HepG2 (cell line): Measurements from ENCODE around the gene TP73. TPM values are rescaled to one million over a fixed set of nuclear protein-coding genes. Genes with fewer than 3 reads are reported as not detected.

ENCODE experiments used
- ATAC-seq: fragments of 200-7000 bp; cut with Tn5 transposase; 3 replicates; pipeline ENCODE4 v1.9.1; 2020; ENCODE audit warnings: mild to moderate bottlenecking, moderate library complexity
- BruUV-seq: library from RNA; stranded (reverse); fragments of 400-500 nt; replicated peaks from 2 replicates; lab custom pipeline; 2021; lab: Mats Ljungman, UMichigan
- CTCF ChIA-PET: fragments of 300-600 bp; formaldehyde crosslinking; extraction: SDS; loops from one replicate; lab custom pipeline; 2021; ENCODE audit warnings: low total read pairs, inconsistent platforms, low intra/inter-chr PET ratio; lab: Yijun Ruan, JAX
- POLR2A ChIA-PET: fragments of 350-600 bp; sonication (Branson Sonifier 250); formaldehyde crosslinking; loops from one replicate; lab custom pipeline; 2020; ENCODE audit warnings: antibody characterized with exemption, inconsistent platforms; lab: Yijun Ruan, JAX
- DNase-seq: peaks from one replicate; pipeline ENCODE4 v3.0.0-alpha.2; 2015; ENCODE audit warnings: low spot score
- FAIRE-seq: peaks from 3 replicates; lab custom pipeline; 2011; peaks lifted over from hg19 to GRCh38; lab: Jason Lieb, UNC
- H2AFZ ChIP-seq: one replicate; pipeline ENCODE4 v1.6.1; 2011; ENCODE audit warnings: low read length, inconsistent platforms
- H3K27ac ChIP-seq: fragments of 300-600 bp; 3 replicates; pipeline ENCODE4 v1.8.0; 2011; ENCODE audit warnings: mixed run types, mild to moderate bottlenecking, mixed read lengths, low read length, inconsistent platforms; ENCODE audit not compliant: insufficient read depth; ENCODE audit errors: extremely low read length
- H3K27me3 ChIP-seq, 2 experiments: fragments of 200-600 bp in 1 of 2; 2 replicates in 1 of 2; 3 replicates in 1 of 2; pipeline versions ENCODE4 v1.6.0 to v1.8.0; 2011; ENCODE audit warnings: low read length in 2 of 2, mild to moderate bottlenecking in 2 of 2, moderate library complexity in 2 of 2, inconsistent platforms in 1 of 2; ENCODE audit not compliant: insufficient read depth in 2 of 2, control insufficient read depth in 1 of 2
- H3K36me3 ChIP-seq, 2 experiments: fragments of 200-600 bp in 1 of 2; replicated peaks in 1 of 2; 2 replicates in 1 of 2; 3 replicates in 1 of 2; pipeline versions ENCODE4 v1.5.1 to v1.8.0; 2011; ENCODE audit warnings: low read length in 2 of 2, inconsistent platforms in 1 of 2; ENCODE audit not compliant: insufficient read depth in 2 of 2, control insufficient read depth in 1 of 2
- H3K4me1 ChIP-seq: 2 replicates; pipeline ENCODE4 v1.5.1; 2012; ENCODE audit warnings: low read length, inconsistent platforms; ENCODE audit not compliant: insufficient read depth
- H3K4me2 ChIP-seq: 2 replicates; pipeline ENCODE4 v1.6.0; 2011; ENCODE audit warnings: low read depth, low read length, inconsistent platforms
- H3K4me3 ChIP-seq, 3 experiments: fragments of 200-600 bp in 1 of 3; sonication (generic), shearing (Covaris generic) in 1 of 3; replicated peaks in 1 of 3; 2 replicates each; pipeline ENCODE4 v1.5.1; 2011 to 2016; ENCODE audit warnings: low read length in 3 of 3, inconsistent platforms in 2 of 3, low read depth in 2 of 3, mild to moderate bottlenecking in 2 of 3, control low read depth in 1 of 3, mixed read lengths in 1 of 3; ENCODE audit not compliant: insufficient read depth in 1 of 3
- H3K79me2 ChIP-seq: one replicate; pipeline ENCODE4 v1.6.1; 2011; ENCODE audit warnings: low read length, inconsistent platforms; ENCODE audit not compliant: insufficient read depth
- H3K9ac ChIP-seq: 2 replicates; pipeline ENCODE4 v1.6.0; 2011; ENCODE audit warnings: mild to moderate bottlenecking, low read depth, low read length, inconsistent platforms; ENCODE audit not compliant: insufficient read depth
- H3K9me3 ChIP-seq: 2 replicates; pipeline ENCODE4 v1.5.1; 2012; ENCODE audit warnings: mild to moderate bottlenecking, low read length
- H4K20me1 ChIP-seq: 2 replicates; pipeline ENCODE4 v1.6.0; 2011; ENCODE audit warnings: inconsistent platforms, mild to moderate bottlenecking, low read length, moderate library complexity; ENCODE audit not compliant: insufficient read depth
- CENPT ChIP-seq: sonication (generic); formaldehyde crosslinking; IDR thresholded peaks from 2 replicates; pipeline ENCODE4 v1.8.0; 2022; ENCODE audit warnings: low read depth, mild to moderate bottlenecking, moderate library complexity, missing genetic modification reagents
- HDAC1 ChIP-seq: sonication (generic); formaldehyde crosslinking; IDR thresholded peaks from 2 replicates; pipeline ENCODE4 v1.5.1; 2020; ENCODE audit warnings: mild to moderate bottlenecking, missing genetic modification reagents
- NCOA5 ChIP-seq: sonication (generic); formaldehyde crosslinking; IDR thresholded peaks from 2 replicates; pipeline ENCODE4 v1.4.0; 2020; ENCODE audit warnings: missing genetic modification reagents
- NR2F6 ChIP-seq, 2 experiments: IDR thresholded peaks; 2 replicates each; pipeline ENCODE4 v1.6.1; 2016; ENCODE audit warnings: antibody characterized with exemption in 1 of 2, mild to moderate bottlenecking in 1 of 2
- RORA ChIP-seq: sonication (generic); formaldehyde crosslinking; IDR thresholded peaks from 2 replicates; pipeline ENCODE4 v1.5.0; 2020; ENCODE audit warnings: mild to moderate bottlenecking, missing genetic modification reagents, moderate library complexity
- SMAD1 ChIP-seq: sonication (generic); formaldehyde crosslinking; IDR thresholded peaks from 2 replicates; pipeline ENCODE4 v1.4.0; 2020; ENCODE audit warnings: missing genetic modification reagents, low read depth, mild to moderate bottlenecking, borderline replicate concordance
- ZNF598 ChIP-seq: sonication (generic); formaldehyde crosslinking; IDR thresholded peaks from 2 replicates; pipeline ENCODE4 v1.5.1; 2020; ENCODE audit warnings: mild to moderate bottlenecking, missing genetic modification reagents, borderline replicate concordance
- WGBS: methylation state at CpG from one replicate; pipeline ENCODE4 v1.1.6; 2017; ENCODE audit warnings: low lambda C conversion rate; 5-methylcytosine and 5-hydroxymethylcytosine counted together
- in situ Hi-C: cut with HindIII; loops from 2 replicates; pipeline ENCODE4 v1.10.0; 2017; ENCODE audit warnings: low pct_unique_long_range_greater_than_20kb; ENCODE audit not compliant: extremely low pct_ligation_motif_present
- intact Hi-C: fragments of 100-400 bp; cut with micrococcal nuclease; formaldehyde crosslinking; loops from one replicate; pipeline ENCODE4 v1.10.0; 2022; ENCODE audit not compliant: unreplicated experiment
- polyA plus RNA-seq, 8 experiments: library from polyadenylated mRNA; depleted of rRNA in 3 of 8; stranded (reverse) in 7 of 8; unstranded in 1 of 8; fragments of >200 nt; fragmentation: Illumina TruSeq in 4 of 8; extraction: Trizol in 4 of 8; gene quantifications; 2 replicates each; pipeline versions ENCODE4 v1.2.1 to v1.2.3, GENCODE V29; 2011 to 2016; ENCODE audit warnings: low read depth in 4 of 8, missing spikeins in 1 of 8, mixed read lengths in 1 of 8; ENCODE audit not compliant: insufficient read depth in 1 of 8
- total RNA-seq, 5 experiments: library from RNA; depleted of rRNA; stranded (reverse); fragments of >200 nt; fragmentation: Illumina TruSeq; extraction: Trizol; gene quantifications; 2 replicates each; pipeline ENCODE4 v1.2.3, GENCODE V29; 2016; ENCODE audit warnings: low read depth in 1 of 5
- TF ChIP-seq, protein P1 (sequence below): sonication (generic); formaldehyde crosslinking; IDR thresholded peaks from 2 replicates; pipeline ENCODE4 v1.5.0; 2020; ENCODE audit warnings: missing genetic modification reagents
- TF ChIP-seq, protein P2 (sequence below): sonication (generic); formaldehyde crosslinking; IDR thresholded peaks from 2 replicates; pipeline ENCODE4 v1.4.0; 2020; ENCODE audit warnings: mild to moderate bottlenecking, low read depth, missing genetic modification reagents
- TF ChIP-seq, protein P3 (sequence below): sonication (generic); formaldehyde crosslinking; IDR thresholded peaks from 2 replicates; pipeline ENCODE4 v1.5.0; 2020; ENCODE audit warnings: missing genetic modification reagents, mild to moderate bottlenecking, borderline replicate concordance
- TF ChIP-seq, protein P4 (sequence below): sonication (generic); formaldehyde crosslinking; IDR thresholded peaks from 2 replicates; pipeline ENCODE4 v1.4.0; 2020; ENCODE audit warnings: missing genetic modification reagents
- TF ChIP-seq, protein P5 (sequence below): sonication (generic); formaldehyde crosslinking; IDR thresholded peaks from 2 replicates; pipeline ENCODE4 v1.4.0; 2020; ENCODE audit warnings: mild to moderate bottlenecking, low read depth, missing genetic modification reagents
- TF ChIP-seq, protein P6 (sequence below): sonication (generic); formaldehyde crosslinking; IDR thresholded peaks from 2 replicates; pipeline ENCODE4 v1.4.0; 2020; ENCODE audit warnings: missing genetic modification reagents, borderline replicate concordance

TP73 gene
- total and polyA plus RNA-seq, 2 of the 13 experiments (the other 11 are each of a cell fraction or from before 2014, with no cell fraction given): 0.49 to 1.1 TPM

DNA sequence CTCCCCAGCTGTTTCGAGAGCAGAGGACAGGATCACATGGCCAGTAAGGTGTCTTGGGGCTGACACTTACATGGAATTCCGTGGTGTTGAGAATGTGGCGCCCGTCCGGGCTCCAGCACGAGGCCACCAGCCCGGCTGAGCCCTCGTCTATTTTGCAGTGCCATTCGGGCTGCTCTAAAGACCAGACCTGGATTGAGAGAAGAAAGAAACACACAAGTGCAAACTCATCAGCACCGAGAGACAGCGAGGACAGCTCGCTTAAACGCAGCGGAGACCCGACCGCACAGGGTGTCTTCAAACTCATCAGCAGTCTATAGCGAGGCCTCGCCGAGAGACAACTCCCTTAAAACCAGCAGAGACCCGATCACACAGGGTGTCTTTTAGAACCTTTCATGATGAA is 5.7 kb upstream of the TP73 start:
- H3K27ac ChIP-seq: no peak overlapping the region
- H3K27me3 ChIP-seq: peaks cover 0 to 5% of the 10 kb centered on the region in 2 experiments; a peak in 1 of 5 replicates
- CTCF ChIA-PET: no interaction called here
- no TSS peak for BruUV-seq
- DNase-seq (no peak), ATAC-seq (no peak), FAIRE-seq (no peak)
- no peak overlapping the region for H3K9ac ChIP-seq
- H4K20me1 ChIP-seq: no peaks in the 10 kb centered on the region
- peaks cover 8 to 12% of the 10 kb centered on the region in 2 experiments; a peak in 3 of 5 replicates for H3K36me3 ChIP-seq
- intact Hi-C loops: no loop called here
- POLR2A ChIA-PET: no interaction called here
- H2AFZ ChIP-seq: no peak overlapping the region
- H3K9me3 ChIP-seq: no peaks in the 10 kb centered on the region
- in situ Hi-C loops: no loop called here
- peaks cover 7% of the 10 kb centered on the region for H3K79me2 ChIP-seq
- H3K4me1 ChIP-seq: peaks cover 14% of the 10 kb centered on the region
- H3K4me3 ChIP-seq: no peak overlapping the region
- 97% methylated on average over 20 of the region's 20 CpGs for WGBS
- H3K4me2 ChIP-seq: no peak overlapping the region
- TF ChIP-seq ZNF598 (CRISPR knock-in tag) (no peak), NR2F6 (IDR thresholded peaks at IDR 0.05) (no peak), NR2F6 (CRISPR knock-in tag; IDR thresholded peaks at IDR 0.05) (no peak), CENPT (CRISPR knock-in tag) (no peak), RORA (CRISPR knock-in tag) (no peak), HDAC1 (CRISPR knock-in tag) (no peak), NCOA5 (CRISPR knock-in tag) (no peak), SMAD1 (CRISPR knock-in tag) (no peak)
- TF ChIP-seq, protein P1, sequence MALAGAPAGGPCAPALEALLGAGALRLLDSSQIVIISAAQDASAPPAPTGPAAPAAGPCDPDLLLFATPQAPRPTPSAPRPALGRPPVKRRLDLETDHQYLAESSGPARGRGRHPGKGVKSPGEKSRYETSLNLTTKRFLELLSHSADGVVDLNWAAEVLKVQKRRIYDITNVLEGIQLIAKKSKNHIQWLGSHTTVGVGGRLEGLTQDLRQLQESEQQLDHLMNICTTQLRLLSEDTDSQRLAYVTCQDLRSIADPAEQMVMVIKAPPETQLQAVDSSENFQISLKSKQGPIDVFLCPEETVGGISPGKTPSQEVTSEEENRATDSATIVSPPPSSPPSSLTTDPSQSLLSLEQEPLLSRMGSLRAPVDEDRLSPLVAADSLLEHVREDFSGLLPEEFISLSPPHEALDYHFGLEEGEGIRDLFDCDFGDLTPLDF (CRISPR knock-in tag): no peak
- TF ChIP-seq, protein P2, sequence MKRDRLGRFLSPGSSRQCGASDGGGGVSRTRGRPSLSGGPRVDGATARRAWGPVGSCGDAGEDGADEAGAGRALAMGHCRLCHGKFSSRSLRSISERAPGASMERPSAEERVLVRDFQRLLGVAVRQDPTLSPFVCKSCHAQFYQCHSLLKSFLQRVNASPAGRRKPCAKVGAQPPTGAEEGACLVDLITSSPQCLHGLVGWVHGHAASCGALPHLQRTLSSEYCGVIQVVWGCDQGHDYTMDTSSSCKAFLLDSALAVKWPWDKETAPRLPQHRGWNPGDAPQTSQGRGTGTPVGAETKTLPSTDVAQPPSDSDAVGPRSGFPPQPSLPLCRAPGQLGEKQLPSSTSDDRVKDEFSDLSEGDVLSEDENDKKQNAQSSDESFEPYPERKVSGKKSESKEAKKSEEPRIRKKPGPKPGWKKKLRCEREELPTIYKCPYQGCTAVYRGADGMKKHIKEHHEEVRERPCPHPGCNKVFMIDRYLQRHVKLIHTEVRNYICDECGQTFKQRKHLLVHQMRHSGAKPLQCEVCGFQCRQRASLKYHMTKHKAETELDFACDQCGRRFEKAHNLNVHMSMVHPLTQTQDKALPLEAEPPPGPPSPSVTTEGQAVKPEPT (CRISPR knock-in tag): no peak
- TF ChIP-seq, protein P3, sequence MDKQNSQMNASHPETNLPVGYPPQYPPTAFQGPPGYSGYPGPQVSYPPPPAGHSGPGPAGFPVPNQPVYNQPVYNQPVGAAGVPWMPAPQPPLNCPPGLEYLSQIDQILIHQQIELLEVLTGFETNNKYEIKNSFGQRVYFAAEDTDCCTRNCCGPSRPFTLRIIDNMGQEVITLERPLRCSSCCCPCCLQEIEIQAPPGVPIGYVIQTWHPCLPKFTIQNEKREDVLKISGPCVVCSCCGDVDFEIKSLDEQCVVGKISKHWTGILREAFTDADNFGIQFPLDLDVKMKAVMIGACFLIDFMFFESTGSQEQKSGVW (CRISPR knock-in tag): no peak
- TF ChIP-seq, protein P4, sequence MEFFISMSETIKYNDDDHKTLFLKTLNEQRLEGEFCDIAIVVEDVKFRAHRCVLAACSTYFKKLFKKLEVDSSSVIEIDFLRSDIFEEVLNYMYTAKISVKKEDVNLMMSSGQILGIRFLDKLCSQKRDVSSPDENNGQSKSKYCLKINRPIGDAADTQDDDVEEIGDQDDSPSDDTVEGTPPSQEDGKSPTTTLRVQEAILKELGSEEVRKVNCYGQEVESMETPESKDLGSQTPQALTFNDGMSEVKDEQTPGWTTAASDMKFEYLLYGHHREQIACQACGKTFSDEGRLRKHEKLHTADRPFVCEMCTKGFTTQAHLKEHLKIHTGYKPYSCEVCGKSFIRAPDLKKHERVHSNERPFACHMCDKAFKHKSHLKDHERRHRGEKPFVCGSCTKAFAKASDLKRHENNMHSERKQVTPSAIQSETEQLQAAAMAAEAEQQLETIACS (CRISPR knock-in tag): no peak
- TF ChIP-seq, protein P5, sequence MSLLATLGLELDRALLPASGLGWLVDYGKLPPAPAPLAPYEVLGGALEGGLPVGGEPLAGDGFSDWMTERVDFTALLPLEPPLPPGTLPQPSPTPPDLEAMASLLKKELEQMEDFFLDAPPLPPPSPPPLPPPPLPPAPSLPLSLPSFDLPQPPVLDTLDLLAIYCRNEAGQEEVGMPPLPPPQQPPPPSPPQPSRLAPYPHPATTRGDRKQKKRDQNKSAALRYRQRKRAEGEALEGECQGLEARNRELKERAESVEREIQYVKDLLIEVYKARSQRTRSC (CRISPR knock-in tag): no peak
- TF ChIP-seq, protein P6, sequence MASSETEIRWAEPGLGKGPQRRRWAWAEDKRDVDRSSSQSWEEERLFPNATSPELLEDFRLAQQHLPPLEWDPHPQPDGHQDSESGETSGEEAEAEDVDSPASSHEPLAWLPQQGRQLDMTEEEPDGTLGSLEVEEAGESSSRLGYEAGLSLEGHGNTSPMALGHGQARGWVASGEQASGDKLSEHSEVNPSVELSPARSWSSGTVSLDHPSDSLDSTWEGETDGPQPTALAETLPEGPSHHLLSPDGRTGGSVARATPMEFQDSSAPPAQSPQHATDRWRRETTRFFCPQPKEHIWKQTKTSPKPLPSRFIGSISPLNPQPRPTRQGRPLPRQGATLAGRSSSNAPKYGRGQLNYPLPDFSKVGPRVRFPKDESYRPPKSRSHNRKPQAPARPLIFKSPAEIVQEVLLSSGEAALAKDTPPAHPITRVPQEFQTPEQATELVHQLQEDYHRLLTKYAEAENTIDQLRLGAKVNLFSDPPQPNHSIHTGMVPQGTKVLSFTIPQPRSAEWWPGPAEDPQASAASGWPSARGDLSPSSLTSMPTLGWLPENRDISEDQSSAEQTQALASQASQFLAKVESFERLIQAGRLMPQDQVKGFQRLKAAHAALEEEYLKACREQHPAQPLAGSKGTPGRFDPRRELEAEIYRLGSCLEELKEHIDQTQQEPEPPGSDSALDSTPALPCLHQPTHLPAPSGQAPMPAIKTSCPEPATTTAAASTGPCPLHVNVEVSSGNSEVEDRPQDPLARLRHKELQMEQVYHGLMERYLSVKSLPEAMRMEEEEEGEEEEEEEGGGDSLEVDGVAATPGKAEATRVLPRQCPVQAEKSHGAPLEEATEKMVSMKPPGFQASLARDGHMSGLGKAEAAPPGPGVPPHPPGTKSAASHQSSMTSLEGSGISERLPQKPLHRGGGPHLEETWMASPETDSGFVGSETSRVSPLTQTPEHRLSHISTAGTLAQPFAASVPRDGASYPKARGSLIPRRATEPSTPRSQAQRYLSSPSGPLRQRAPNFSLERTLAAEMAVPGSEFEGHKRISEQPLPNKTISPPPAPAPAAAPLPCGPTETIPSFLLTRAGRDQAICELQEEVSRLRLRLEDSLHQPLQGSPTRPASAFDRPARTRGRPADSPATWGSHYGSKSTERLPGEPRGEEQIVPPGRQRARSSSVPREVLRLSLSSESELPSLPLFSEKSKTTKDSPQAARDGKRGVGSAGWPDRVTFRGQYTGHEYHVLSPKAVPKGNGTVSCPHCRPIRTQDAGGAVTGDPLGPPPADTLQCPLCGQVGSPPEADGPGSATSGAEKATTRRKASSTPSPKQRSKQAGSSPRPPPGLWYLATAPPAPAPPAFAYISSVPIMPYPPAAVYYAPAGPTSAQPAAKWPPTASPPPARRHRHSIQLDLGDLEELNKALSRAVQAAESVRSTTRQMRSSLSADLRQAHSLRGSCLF: no peak
